ENCODE data around the gene LUC7L3. TPM values are rescaled to one million over a fixed set of nuclear protein-coding genes. Genes with fewer than 3 reads are reported as not detected.
"Not testable (repeated sequence)": the region's sequence is repeated elsewhere in the genome, so short reads cannot be mapped to it uniquely, and the experiment has no call there.

The LUC7L3 gene
- total RNA-seq, 4 donors from 2014 or later: 31.5 to 267 (median 42.6) TPM

- Histone ChIP-seq H3K4me3 (peak overlapping the region; percentile 91), H3K27ac (peak overlapping the region; percentile 96), H3K4me1 (peaks cover 60% of the 10 kb centered on the region), H3K36me3 (no peaks in the 10 kb centered on the region), H3K27me3 (no peaks in the 10 kb centered on the region), H3K9me3 (no peaks in the 10 kb centered on the region)
- no peak for TF ChIP-seq POLR2AphosphoS5 (IDR thresholded peaks at IDR 0.05)
- TF ChIP-seq EP300 (IDR thresholded peaks at IDR 0.05): no peak
- TF ChIP-seq POLR2A (IDR thresholded peaks at IDR 0.05): no peak
- TF ChIP-seq CTCF (IDR thresholded peaks at IDR 0.05): no peak
- DNase-seq (ENCODE audit: low spot score in 2 of 2): no peak
- WGBS: 5% methylated on average over 7 of the region's 7 CpGs
Measured at GRCh38 chr17:50721194-50722010, 2.0 kb downstream of the LUC7L3 start.

GRCh38 chr17:50722746-50723145, 3.3 kb downstream of the LUC7L3 start:
- Histone ChIP-seq H3K4me3 (no peak overlapping the region), H3K27ac (no peak overlapping the region), H3K36me3 (no peaks in the 10 kb centered on the region), H3K9me3 (no peaks in the 10 kb centered on the region), H3K4me1 (peaks cover 71% of the 10 kb centered on the region), H3K27me3 (no peaks in the 10 kb centered on the region)
- DNase-seq (ENCODE audit: low spot score in 2 of 2): no peak
- TF ChIP-seq EP300 (IDR thresholded peaks at IDR 0.05) (no peak), POLR2AphosphoS5 (IDR thresholded peaks at IDR 0.05) (no peak), CTCF (IDR thresholded peaks at IDR 0.05) (no peak), POLR2A (IDR thresholded peaks at IDR 0.05) (no peak)
- WGBS: 37% methylated on average over 3 of the region's 3 CpGs

- peaks cover 83% of the 10 kb centered on the region for H3K4me1 ChIP-seq
Measured at GRCh38 chr17:50724622-50725021, 5.2 kb downstream of the LUC7L3 start.

GRCh38 chr17:50725769-50726655, 6.6 kb downstream of the LUC7L3 start:
- H3K9me3 ChIP-seq: no peaks in the 10 kb centered on the region
- no peak overlapping the region for H3K27ac ChIP-seq
- no peaks in the 10 kb centered on the region for H3K27me3 ChIP-seq
- peaks cover 86% of the 10 kb centered on the region for H3K4me1 ChIP-seq
- 76% methylated on average over 12 of the region's 12 CpGs for WGBS
- DNase-seq (ENCODE audit: low spot score in 2 of 2): no peak
- TF ChIP-seq POLR2A (IDR thresholded peaks at IDR 0.05) (no peak), CTCF (IDR thresholded peaks at IDR 0.05) (no peak), POLR2AphosphoS5 (IDR thresholded peaks at IDR 0.05) (no peak), EP300 (IDR thresholded peaks at IDR 0.05) (no peak)
- H3K36me3 ChIP-seq: no peaks in the 10 kb centered on the region
- H3K4me3 ChIP-seq: no peak overlapping the region

More at GRCh38 chr17:50724622-50725021, 5.2 kb downstream of the LUC7L3 start:
- not testable (repeated sequence) for DNase-seq (ENCODE audit: low spot score in 2 of 2); H3K27me3 ChIP-seq; H3K27ac ChIP-seq; H3K36me3 ChIP-seq; H3K4me3 ChIP-seq; H3K9me3 ChIP-seq
- 91% methylated on average over 6 of the region's 6 CpGs for WGBS

GRCh38 chr17:50728112-50728429, 8.7 kb downstream of the LUC7L3 start:
- Histone ChIP-seq H3K9me3 (no peaks in the 10 kb centered on the region), H3K4me1 (peaks cover 84% of the 10 kb centered on the region)
- WGBS: 80% methylated on average over 2 of the region's 2 CpGs

More at GRCh38 chr17:50728112-50728429, 8.7 kb downstream of the LUC7L3 start:
- H3K4me3 ChIP-seq: no peak overlapping the region
- no peak overlapping the region for H3K27ac ChIP-seq
- no peak for DNase-seq (ENCODE audit: low spot score in 2 of 2)
- H3K27me3 ChIP-seq: no peaks in the 10 kb centered on the region
- H3K36me3 ChIP-seq: no peaks in the 10 kb centered on the region
- no peak for TF ChIP-seq POLR2AphosphoS5 (IDR thresholded peaks at IDR 0.05)
- TF ChIP-seq EP300 (IDR thresholded peaks at IDR 0.05): no peak
